Peyer's patch (tissue), 4 donors: ENCODE results near the gene CRNKL1. TPM values are rescaled to one million over a fixed set of nuclear protein-coding genes. Genes with fewer than 3 reads are reported as not detected.
A peak's percentile ranks its signal among the peaks of the same experiment; 100 is the strongest.

Experiments
- DNase-seq, 3 donors: peaks; one replicate each; pipeline ENCODE4 v3.0.0-alpha.2; 2017 to 2019
- H3K27ac ChIP-seq, 4 donors: fragments of 200-600 bp; sonication (generic); one replicate each; pipeline ENCODE4 v1.5.1; 2016 to 2019
- H3K27me3 ChIP-seq, 2 donors: fragments of 200-600 bp; sonication (generic); one replicate each; pipeline ENCODE4 v1.5.1; 2019
- H3K36me3 ChIP-seq, 3 donors: fragments of 200-600 bp; sonication (generic); one replicate each; pipeline ENCODE4 v1.5.1; 2016 to 2019
- H3K4me1 ChIP-seq, 4 donors: fragments of 200-600 bp; sonication (generic); one replicate each; pipeline ENCODE4 v1.5.1; 2016 to 2019
- H3K4me3 ChIP-seq, 4 donors: fragments of 200-600 bp; sonication (generic); 1 replicate in 3 of 4; 2 replicates in 1 of 4; pipeline ENCODE4 v1.5.1; 2016 to 2019; ENCODE audit warnings: mild to moderate bottlenecking in 1 of 4
- H3K9me3 ChIP-seq, 4 donors: fragments of 200-600 bp; sonication (generic); one replicate each; pipeline ENCODE4 v1.5.1; 2016 to 2019; ENCODE audit warnings: mild to moderate bottlenecking in 1 of 4
- CTCF ChIP-seq, 6 experiments: fragments of 450-650 bp in 4 of 6; fragments of 200-600 bp in 2 of 6; sonication (generic) in 1 of 6; IDR thresholded peaks; one replicate each; pipeline ENCODE4 v1.5.1; 2017 to 2019; ENCODE audit warnings: antibody characterized with exemption in 6 of 6, mild to moderate bottlenecking in 3 of 6, moderate library complexity in 1 of 6
- POLR2A ChIP-seq, 2 donors: fragments of 450-650 bp; IDR thresholded peaks; one replicate each; pipeline ENCODE4 v1.5.1; 2017; ENCODE audit warnings: antibody characterized with exemption in 2 of 2, mild to moderate bottlenecking in 2 of 2, moderate library complexity in 2 of 2
- total RNA-seq, 4 donors: library from RNA; depleted of rRNA; stranded (reverse); fragments of >200 nt; gene quantifications; one replicate each; pipeline ENCODE4 v1.1.0, GENCODE V29; 2016

Gene CRNKL1
- total RNA-seq, 4 donors from 2014 or later, result 11.9 to 56.1 (median 23.9) TPM

DNA sequence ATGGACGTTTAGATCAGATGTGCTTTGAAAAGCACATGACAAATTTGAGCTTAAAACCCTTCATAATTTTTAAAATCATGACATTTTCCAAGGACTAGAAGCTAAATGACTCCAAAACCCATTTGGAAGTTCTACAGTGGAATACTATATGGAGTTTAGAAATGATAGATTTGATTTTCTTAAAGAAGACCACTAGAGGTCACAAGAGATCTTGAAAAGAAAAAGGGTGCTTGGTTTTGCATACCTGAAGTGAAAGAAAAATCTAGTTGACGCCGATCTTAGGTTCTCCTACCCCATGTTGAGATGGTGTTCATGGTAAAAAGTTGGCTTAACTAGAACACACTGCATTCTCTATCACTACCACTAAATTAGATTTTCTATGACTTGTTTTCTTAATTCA is 31.5 kb upstream of the CRNKL1 start:
- no peak overlapping the region for H3K27ac ChIP-seq
- DNase-seq, result no peak

GRCh38 chr20:20079102-20079784 is 27.0 kb upstream of the CRNKL1 start:
- no peak overlapping the region for H3K4me3 ChIP-seq
- H3K27me3 ChIP-seq, result no peaks in the 10 kb centered on the region
- no peak for TF ChIP-seq POLR2A (IDR thresholded peaks at IDR 0.05)
- TF ChIP-seq CTCF (IDR thresholded peaks at IDR 0.05), result no peak
- no peaks in the 10 kb centered on the region for H3K9me3 ChIP-seq
- no peaks in the 10 kb centered on the region for H3K36me3 ChIP-seq
- H3K27ac ChIP-seq, result no peak overlapping the region
- DNase-seq, result peak in 1 of 3 donors; percentile 47
- no peaks in the 10 kb centered on the region for H3K4me1 ChIP-seq

More for the DNA sequence above, 31.5 kb upstream of the CRNKL1 start:
- Histone ChIP-seq H3K4me1 (no peaks in the 10 kb centered on the region), H3K27me3 (no peaks in the 10 kb centered on the region), H3K9me3 (no peaks in the 10 kb centered on the region), H3K4me3 (no peak overlapping the region), H3K36me3 (no peaks in the 10 kb centered on the region)
- peak in 4 of 6 experiments; percentile 36 to 55 (median 52) for TF ChIP-seq CTCF (IDR thresholded peaks at IDR 0.05)
- no peak for TF ChIP-seq POLR2A (IDR thresholded peaks at IDR 0.05)

- no peak for DNase-seq
- no peaks in the 10 kb centered on the region for H3K9me3 ChIP-seq
- no peaks in the 10 kb centered on the region for H3K36me3 ChIP-seq
- TF ChIP-seq CTCF (IDR thresholded peaks at IDR 0.05) (no peak), POLR2A (IDR thresholded peaks at IDR 0.05) (no peak)
- H3K4me3 ChIP-seq, result no peak overlapping the region
- no peak overlapping the region for H3K27ac ChIP-seq
- no peaks in the 10 kb centered on the region for H3K27me3 ChIP-seq
- no peaks in the 10 kb centered on the region for H3K4me1 ChIP-seq
Observed at GRCh38 chr20:20078041-20078440, 25.8 kb upstream of the CRNKL1 start.

DNA sequence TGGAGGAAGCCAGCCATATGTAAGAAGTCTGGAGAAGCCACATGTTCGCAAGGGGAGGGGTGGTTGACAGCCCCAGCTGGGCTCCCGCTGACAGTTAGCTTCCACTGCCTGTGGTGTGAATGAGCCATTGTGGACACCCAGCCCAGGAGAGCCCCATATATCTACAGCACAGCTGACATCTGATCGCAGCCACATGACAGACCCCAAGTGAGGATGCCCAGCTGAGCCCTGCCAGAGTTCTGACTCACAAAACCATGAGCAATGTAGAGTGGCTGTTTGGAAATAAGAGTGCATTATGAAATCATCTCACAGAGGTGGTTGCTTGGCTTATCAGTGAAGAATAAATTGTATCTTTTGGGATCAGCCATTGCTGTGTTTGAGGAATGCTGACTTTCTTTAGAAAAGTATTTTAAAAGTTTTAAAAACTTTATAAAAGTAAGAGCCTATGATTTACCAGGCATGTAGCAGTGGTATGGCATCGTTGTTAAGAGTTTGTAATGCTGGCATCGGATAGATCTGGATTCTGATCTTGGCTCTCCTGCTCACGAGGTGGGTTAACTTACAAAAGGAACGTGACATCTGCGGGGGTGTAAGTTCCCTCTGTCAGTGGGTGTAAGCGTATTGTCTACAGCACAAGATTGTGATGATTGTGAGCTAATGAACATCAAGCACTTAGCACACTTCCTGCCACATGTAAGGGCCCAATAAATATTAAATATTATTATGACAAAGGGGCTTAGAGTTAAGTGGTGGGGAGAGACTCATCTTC is 24.2 kb upstream of the CRNKL1 start:
- Histone ChIP-seq H3K9me3 (no peaks in the 10 kb centered on the region), H3K27ac (no peak overlapping the region), H3K36me3 (no peaks in the 10 kb centered on the region), H3K4me1 (no peaks in the 10 kb centered on the region), H3K27me3 (no peaks in the 10 kb centered on the region), H3K4me3 (no peak overlapping the region)
- no peak for DNase-seq
- TF ChIP-seq POLR2A (IDR thresholded peaks at IDR 0.05) (no peak), CTCF (IDR thresholded peaks at IDR 0.05) (no peak)

- H3K9me3 ChIP-seq, result no peaks in the 10 kb centered on the region
- H3K36me3 ChIP-seq, result no peaks in the 10 kb centered on the region
- no peaks in the 10 kb centered on the region for H3K4me1 ChIP-seq
- no peak overlapping the region for H3K27ac ChIP-seq
- no peak overlapping the region for H3K4me3 ChIP-seq
- no peaks in the 10 kb centered on the region for H3K27me3 ChIP-seq
- DNase-seq, result no peak
- no peak for TF ChIP-seq CTCF (IDR thresholded peaks at IDR 0.05)
- TF ChIP-seq POLR2A (IDR thresholded peaks at IDR 0.05), result no peak
Observed at GRCh38 chr20:20075032-20075431, 22.8 kb upstream of the CRNKL1 start.
